ENCODE measurements around the gene AFTPH.

The AFTPH gene

GRCh38 chr2:64595397-64596176, 71.5 kb downstream of the AFTPH start:
- DNase-seq, result no peak

DNA sequence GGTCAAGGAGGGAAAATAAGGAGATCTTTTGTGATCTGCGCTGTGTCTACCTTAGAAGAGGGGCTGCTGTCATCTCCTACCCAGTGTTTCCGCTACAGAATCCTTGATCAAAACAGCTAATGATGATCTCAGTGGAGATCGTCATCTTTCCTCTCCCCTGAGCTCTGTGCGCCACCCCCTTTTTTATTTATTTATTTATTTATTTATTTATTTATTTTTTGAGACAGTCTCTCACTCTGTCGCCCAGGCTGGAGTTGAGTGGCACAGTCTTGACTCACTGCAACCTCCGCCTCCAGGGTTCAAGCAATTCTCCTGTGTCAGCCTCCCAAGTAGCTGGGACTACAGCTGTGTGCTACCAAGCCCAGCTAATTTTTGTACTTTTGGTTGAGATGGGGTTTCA, 74.1 kb downstream of the AFTPH start:
- no peak for DNase-seq

GRCh38 chr2:64599469-64599868, 75.3 kb downstream of the AFTPH start:
- no peak for DNase-seq

GRCh38 chr2:64601034-64601754, 77.1 kb downstream of the AFTPH start:
- DNase-seq, result no peak

GRCh38 chr2:64601785-64602391, 77.8 kb downstream of the AFTPH start:
- no peak for DNase-seq

DNA sequence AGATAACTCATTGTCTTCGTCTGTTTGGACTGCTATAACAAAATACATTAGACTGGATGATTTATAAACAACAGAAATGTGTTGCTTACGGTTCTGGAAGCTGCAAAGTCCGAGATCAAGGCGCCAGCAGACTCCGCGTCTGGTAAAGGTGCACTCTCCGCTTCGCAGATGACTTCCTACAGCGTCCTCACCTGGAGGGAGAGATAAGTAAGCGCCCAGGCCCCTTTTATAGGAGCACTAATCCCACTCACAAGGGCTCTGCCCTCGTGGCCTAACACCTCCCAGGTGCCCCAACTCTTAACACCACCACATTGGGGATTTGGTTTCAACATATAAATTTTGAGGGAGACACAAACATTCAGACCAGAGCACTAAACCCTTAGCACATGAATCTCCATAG, 78.3 kb downstream of the AFTPH start:
- DNase-seq, result no peak

DNA sequence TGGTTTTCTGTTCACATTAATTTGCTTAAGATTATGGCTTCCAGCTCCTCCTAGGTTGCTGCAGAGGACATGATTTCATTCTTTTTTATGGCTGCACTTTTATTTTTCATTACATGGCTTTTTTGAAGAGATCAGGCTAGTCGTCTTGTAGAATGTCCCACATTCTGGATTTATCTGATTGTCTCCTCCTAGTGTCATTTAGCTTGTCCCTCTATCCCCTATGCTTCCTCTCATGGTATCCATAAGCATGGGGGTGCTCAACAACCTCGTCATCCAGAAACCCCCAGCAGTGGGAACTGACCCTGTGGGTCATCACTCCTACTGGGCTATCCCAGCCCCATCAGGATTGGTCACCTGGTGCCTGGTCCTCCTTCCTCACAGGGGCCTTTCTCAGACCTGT, 80.0 kb downstream of the AFTPH start:
- DNase-seq, result no peak

GRCh38 chr2:64605026-64605471, 80.9 kb downstream of the AFTPH start:
- DNase-seq, result no peak

DNA sequence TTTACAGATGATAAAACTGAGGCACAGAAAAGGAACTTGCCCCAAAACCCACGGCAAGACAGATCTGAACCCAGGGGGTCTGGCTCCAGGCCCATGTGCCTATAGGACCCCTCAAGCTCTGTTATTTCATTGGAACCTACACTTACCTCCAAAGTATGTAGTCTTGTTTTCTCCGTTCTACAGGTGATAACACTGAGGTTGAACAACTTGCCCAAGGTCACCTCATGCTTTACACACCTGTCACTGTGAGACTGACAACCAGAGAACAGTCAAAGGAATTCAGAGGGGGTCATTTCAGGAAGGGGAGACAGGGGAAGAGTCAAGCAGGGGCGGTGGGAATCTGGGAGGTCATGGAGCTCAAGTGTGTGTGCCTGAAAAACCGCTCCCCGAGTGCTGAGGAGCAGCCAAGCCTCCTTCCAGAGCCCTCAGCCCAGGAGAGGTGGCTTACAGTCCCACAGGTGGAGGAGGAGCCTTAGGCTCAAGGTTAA, 81.9 kb downstream of the AFTPH start:
- DNase-seq, result no peak

- DNase-seq, result peak; percentile 90
These were observed 82.6 kb downstream of the AFTPH start for GRCh38 chr2:64606479-64607363.

- DNase-seq, result no peak
These were observed 83.5 kb downstream of the AFTPH start for GRCh38 chr2:64607381-64608304.

DNA sequence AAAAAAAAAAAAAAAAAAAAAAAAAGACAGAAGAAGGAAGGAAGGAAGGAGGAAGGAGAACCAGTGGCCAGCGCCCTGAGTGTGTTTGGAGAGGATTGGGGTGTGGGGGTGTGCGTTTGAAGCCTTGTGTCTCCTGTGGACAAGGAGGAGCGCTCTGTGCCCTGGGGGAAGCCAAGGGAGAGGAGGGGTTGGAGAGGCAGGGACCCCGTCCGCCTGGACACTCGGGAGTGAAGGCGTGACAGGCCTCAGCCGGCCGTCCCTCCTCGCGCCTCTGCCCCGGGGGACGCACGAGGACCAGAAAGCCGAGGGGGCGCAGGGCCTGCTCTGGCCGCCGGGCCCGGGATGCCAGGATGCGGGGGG, 84.7 kb downstream of the AFTPH start:
- no peak for DNase-seq

DNA sequence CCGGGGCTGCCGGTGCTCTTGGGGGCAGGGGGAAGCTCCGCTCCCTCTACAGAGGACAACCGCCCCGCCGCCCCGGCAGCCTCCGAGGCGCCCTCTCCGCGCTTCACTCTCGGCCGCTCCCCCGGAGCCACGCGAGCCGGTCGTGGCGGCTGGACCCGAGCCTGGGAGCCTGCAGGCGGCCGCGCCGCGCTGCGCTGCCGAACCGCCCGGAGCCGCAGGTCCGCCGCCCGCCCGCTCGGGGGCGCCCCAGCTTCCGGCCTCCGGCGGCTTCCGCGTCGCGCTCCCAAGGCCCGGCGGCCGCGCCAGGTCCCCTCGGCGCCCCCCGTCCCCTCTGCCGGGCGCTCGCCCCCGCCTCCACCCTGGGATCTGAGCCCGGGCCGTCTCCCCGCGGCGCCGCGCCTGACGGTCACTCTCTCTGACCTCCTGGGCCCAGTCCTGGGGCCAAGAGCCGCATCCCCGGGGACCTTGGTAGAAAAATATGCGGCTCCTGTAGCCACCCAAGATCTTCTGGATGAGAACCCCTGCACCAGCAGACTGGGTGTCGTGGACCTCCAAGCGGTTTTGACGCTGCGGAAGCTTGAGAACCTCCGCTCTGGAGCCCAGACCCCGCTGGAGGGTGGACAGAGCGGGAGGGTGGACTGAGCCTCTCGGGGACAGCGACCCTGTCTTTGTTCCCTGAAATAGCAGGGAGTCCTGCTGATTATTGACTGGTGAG, 85.3 kb downstream of the AFTPH start:
- peak; percentile 43 for DNase-seq

GRCh38 chr2:64609942-64610281, 85.8 kb downstream of the AFTPH start:
- DNase-seq, result no peak

DNA sequence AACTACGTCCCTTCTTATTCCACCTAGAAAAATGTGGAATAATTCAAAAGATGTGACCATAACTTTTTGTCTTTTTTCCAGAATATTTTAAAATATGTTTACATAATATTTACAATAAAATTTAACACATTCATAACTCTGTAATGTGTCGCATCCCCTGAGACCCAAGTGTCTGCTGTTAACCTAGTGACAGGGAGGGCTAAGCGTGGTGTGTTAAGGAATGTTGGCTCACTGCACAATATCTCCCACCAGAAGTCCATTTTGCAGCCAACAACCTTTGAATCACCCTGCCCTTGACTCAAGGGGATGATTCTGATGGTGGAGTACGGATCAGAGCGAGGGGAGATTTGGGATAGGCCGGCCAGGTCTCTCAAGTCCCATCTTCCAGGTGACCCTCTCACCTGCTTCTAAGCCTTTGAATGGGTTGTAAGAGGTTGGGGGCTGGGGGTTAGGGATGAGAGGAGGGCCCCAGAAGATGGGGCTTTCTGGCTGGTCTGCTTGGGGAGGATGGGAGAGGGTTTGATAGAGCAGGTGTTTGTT, 86.3 kb downstream of the AFTPH start:
- DNase-seq, result no peak

GRCh38 chr2:64612575-64613195, 88.6 kb downstream of the AFTPH start:
- no peak for DNase-seq

GRCh38 chr2:64613276-64613675, 89.1 kb downstream of the AFTPH start:
- no peak for DNase-seq

DNA sequence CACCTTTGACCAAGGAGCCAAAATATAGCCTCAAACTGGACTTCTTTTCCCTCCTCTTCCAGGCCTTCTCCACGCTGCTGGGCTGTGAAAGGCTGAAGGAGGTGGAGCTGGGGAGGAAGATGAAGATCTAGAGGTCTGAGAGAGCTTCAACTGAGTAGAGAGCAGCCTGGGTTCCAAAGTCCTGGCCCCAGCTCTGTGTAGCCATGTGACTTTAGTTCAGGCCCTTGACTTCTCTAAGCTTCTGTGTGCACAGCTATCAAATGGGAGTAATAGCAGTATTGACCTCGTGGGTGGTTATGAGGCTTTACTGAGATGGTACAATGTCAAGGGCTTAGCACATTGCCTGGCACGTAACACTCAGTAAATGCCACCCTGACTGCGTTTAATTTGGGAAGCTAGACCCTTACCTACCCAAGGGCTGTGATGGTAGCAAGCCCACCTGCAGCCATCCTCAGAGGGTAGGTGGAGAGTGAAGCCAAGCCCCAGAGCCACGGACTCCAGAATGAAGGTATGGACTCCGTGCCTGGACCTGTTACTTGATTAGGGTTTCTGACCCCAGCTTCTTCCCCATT, 91.2 kb downstream of the AFTPH start:
- DNase-seq, result no peak

- DNase-seq, result no peak
These were observed 91.9 kb downstream of the AFTPH start for GRCh38 chr2:64615844-64616536.
